OCI-LY1 (cell line): ENCODE data around the gene RMC1.

ENCODE experiments used
- H2AFZ ChIP-seq: fragments of 200-600 bp; sonication (generic), shearing (Covaris generic); 2 replicates; pipeline ENCODE4 v1.6.0; 2014; ENCODE audit warnings: antibody characterized with exemption, mild to moderate bottlenecking, low read length
- H3F3A ChIP-seq: fragments of 200-600 bp; sonication (generic), shearing (Covaris generic); 2 replicates; pipeline ENCODE4 v1.6.0; 2014; ENCODE audit warnings: mild to moderate bottlenecking, antibody characterized with exemption, low read length, moderate library complexity; ENCODE audit not compliant: insufficient read depth
- H3K27ac ChIP-seq: fragments of 200-600 bp; sonication (generic); 2 replicates; pipeline ENCODE4 v1.5.1; 2014; ENCODE audit warnings: low read length, mixed run types, mild to moderate bottlenecking, low read depth; ENCODE audit not compliant: poor library complexity, severe bottlenecking
- H3K27me3 ChIP-seq: fragments of 200-600 bp; sonication (generic); 2 replicates; pipeline ENCODE4 v1.6.0; 2014; ENCODE audit warnings: antibody characterized with exemption, mild to moderate bottlenecking, low read length, moderate library complexity; ENCODE audit not compliant: insufficient read depth
- H3K36me3 ChIP-seq: fragments of 200-600 bp; sonication (generic); 2 replicates; pipeline ENCODE4 v1.6.1; 2014; ENCODE audit warnings: mild to moderate bottlenecking, antibody characterized with exemption, low read length, moderate library complexity, mixed read lengths; ENCODE audit not compliant: insufficient read depth
- H3K4me1 ChIP-seq: fragments of 200-600 bp; sonication (generic); 2 replicates; pipeline ENCODE4 v1.5.1; 2014; ENCODE audit warnings: mild to moderate bottlenecking, low read length, moderate library complexity; ENCODE audit not compliant: insufficient read depth, severe bottlenecking
- H3K4me2 ChIP-seq: fragments of 200-600 bp; sonication (generic), shearing (Covaris generic); 2 replicates; pipeline ENCODE4 v1.6.1; 2014; ENCODE audit warnings: low read length
- H3K4me3 ChIP-seq: fragments of 200-600 bp; sonication (generic); 2 replicates; pipeline ENCODE4 v1.5.1; 2014; ENCODE audit warnings: low read length, low read depth, mild to moderate bottlenecking, mixed read lengths; ENCODE audit not compliant: poor library complexity, severe bottlenecking
- H3K79me2 ChIP-seq: fragments of 200-600 bp; shearing (Covaris generic); 2 replicates; pipeline ENCODE4 v1.6.1; 2016; ENCODE audit warnings: mixed run types, low read length, mixed read lengths; ENCODE audit not compliant: insufficient read depth
- H3K9ac ChIP-seq: fragments of 200-600 bp; sonication (generic), shearing (Covaris generic); 2 replicates; pipeline ENCODE4 v1.6.1; 2014; ENCODE audit warnings: mild to moderate bottlenecking, low read length, mixed read lengths
- H3K9me2 ChIP-seq: fragments of 200-600 bp; sonication (generic), shearing (Covaris generic); 2 replicates; pipeline ENCODE4 v1.6.1; 2014; ENCODE audit warnings: low read depth, mild to moderate bottlenecking, low read length, mixed read lengths
- H3K9me3 ChIP-seq: fragments of 200-600 bp; shearing (Covaris generic); 2 replicates; pipeline ENCODE4 v1.6.1; 2014; ENCODE audit warnings: low read length, mixed read lengths
- H4K20me1 ChIP-seq: fragments of 200-600 bp; sonication (generic), shearing (Covaris generic); 2 replicates; pipeline ENCODE4 v1.6.0; 2016; ENCODE audit warnings: mild to moderate bottlenecking, low read length; ENCODE audit not compliant: insufficient read depth
- CTCF ChIP-seq: fragments of 200-600 bp; sonication (generic), shearing (Covaris generic); IDR thresholded peaks from 2 replicates; pipeline ENCODE4 v1.5.1; 2017; ENCODE audit warnings: mild to moderate bottlenecking, antibody characterized with exemption, low read length, moderate library complexity, mixed read lengths
- EZH2 ChIP-seq: fragments of 200-600 bp; sonication (generic), shearing (Covaris generic); IDR thresholded peaks from 2 replicates; pipeline ENCODE4 v1.8.0; 2017; ENCODE audit warnings: borderline replicate concordance, mixed run types, mild to moderate bottlenecking, antibody characterized with exemption, low read length, moderate library complexity, mixed read lengths

The RMC1 gene

GRCh38 chr18:23524213-23524707, 20.9 kb downstream of the RMC1 start:
- H3K9ac ChIP-seq, result no peak overlapping the region
- H3K4me1 ChIP-seq, result no peaks in the 10 kb centered on the region
- H3K4me2 ChIP-seq, result no peak overlapping the region
- H3K79me2 ChIP-seq, result no peaks in the 10 kb centered on the region
- H4K20me1 ChIP-seq, result no peaks in the 10 kb centered on the region
- TF ChIP-seq EZH2 (no peak), CTCF (no peak)
- no peaks in the 10 kb centered on the region for H3K27me3 ChIP-seq
- H3K9me2 ChIP-seq, result no peaks in the 10 kb centered on the region
- H3K4me3 ChIP-seq, result no peak overlapping the region
- H3K27ac ChIP-seq, result no peak overlapping the region
- no peaks in the 10 kb centered on the region for H3F3A ChIP-seq
- peaks cover 90% of the 10 kb centered on the region for H3K36me3 ChIP-seq
- no peak overlapping the region for H2AFZ ChIP-seq
- no peaks in the 10 kb centered on the region for H3K9me3 ChIP-seq

- Histone ChIP-seq H3K4me3 (no peak overlapping the region), H3K27ac (no peak overlapping the region), H3K36me3 (peaks cover 93% of the 10 kb centered on the region), H3K9me2 (no peaks in the 10 kb centered on the region), H3K9me3 (no peaks in the 10 kb centered on the region), H3K79me2 (no peaks in the 10 kb centered on the region), H3K4me1 (no peaks in the 10 kb centered on the region), H3K27me3 (no peaks in the 10 kb centered on the region), H4K20me1 (no peaks in the 10 kb centered on the region), H3F3A (no peaks in the 10 kb centered on the region), H3K4me2 (no peak overlapping the region), H2AFZ (no peak overlapping the region), H3K9ac (no peak overlapping the region)
- TF ChIP-seq EZH2 (no peak), CTCF (no peak)
These were observed 23.3 kb downstream of the RMC1 start for GRCh38 chr18:23526501-23527063.

- peaks cover 94% of the 10 kb centered on the region for H3K36me3 ChIP-seq
These were observed 25.5 kb downstream of the RMC1 start for GRCh38 chr18:23528580-23529472.

More at GRCh38 chr18:23528580-23529472, 25.5 kb downstream of the RMC1 start:
- Histone ChIP-seq H3F3A (no peaks in the 10 kb centered on the region), H3K9me3 (no peaks in the 10 kb centered on the region), H3K9ac (no peak overlapping the region), H3K4me2 (no peak overlapping the region), H3K27me3 (no peaks in the 10 kb centered on the region), H3K4me1 (no peaks in the 10 kb centered on the region), H3K9me2 (no peaks in the 10 kb centered on the region), H4K20me1 (no peaks in the 10 kb centered on the region), H3K4me3 (no peak overlapping the region), H3K27ac (no peak overlapping the region), H3K79me2 (no peaks in the 10 kb centered on the region), H2AFZ (no peak overlapping the region)
- TF ChIP-seq EZH2 (no peak), CTCF (no peak)
